ENCODE data around the gene CD27. TPM values are rescaled to one million over a fixed set of nuclear protein-coding genes. Genes with fewer than 3 reads are reported as not detected.

Gene CD27
- polyA plus RNA-seq, 3 donors, result 0.08 to 1.2 (median 0.88) TPM

DNA sequence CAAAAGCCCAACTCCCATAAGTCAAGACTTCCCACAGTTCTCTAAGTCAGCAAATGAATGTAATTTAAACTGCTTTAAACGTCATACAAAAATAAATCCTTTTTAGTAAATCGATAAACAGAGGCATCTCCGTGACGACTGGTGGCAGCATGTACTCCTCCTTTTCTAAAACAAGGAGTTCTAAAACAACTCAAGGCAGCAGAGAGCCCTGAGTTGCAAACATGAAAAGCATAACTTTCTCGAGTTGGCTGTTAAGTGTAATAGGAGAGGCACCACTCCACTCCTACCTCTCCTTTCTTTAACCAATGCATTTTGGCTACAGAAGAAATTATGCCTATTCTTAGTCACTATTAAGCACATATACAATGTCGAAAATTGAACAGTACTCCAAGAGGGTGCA lies 38.8 kb upstream of the CD27 start:
- Mint-ChIP-seq H3K27me3 (ENCODE audit: low read depth in 3 of 3) (peaks cover 0 to 2% (median 2%) of the 10 kb centered on the region in 3 donors), H3K27ac (peak overlapping the region in 2 of 7 donors; percentile 8 to 58), H3K36me3 (peaks cover 7 to 10% of the 10 kb centered on the region in 2 donors), H3K4me1 (no peaks in the 10 kb centered on the region), H3K9me3 (peaks cover 0 to 3% (median 0%) of the 10 kb centered on the region in 7 donors), H3K4me3 (no peak overlapping the region)
- DNase-seq, result no peak
- Histone ChIP-seq H3K4me3 (replicated peaks in 1 of 3; ENCODE audit: low read depth in 2 of 3, low read length in 3 of 3) (no peak overlapping the region), H2AFZ (ENCODE audit: insufficient read depth, low read depth, low read length, poor library complexity, severe bottlenecking) (no peak overlapping the region), H3K9me3 (replicated peaks in 1 of 2; ENCODE audit: control insufficient read depth in 1 of 2, insufficient read depth in 1 of 2, low read length in 2 of 2) (no peaks in the 10 kb centered on the region), H3K9ac (ENCODE audit: insufficient read depth, low read length, poor library complexity, severe bottlenecking) (no peak overlapping the region), H4K20me1 (ENCODE audit: insufficient read depth, low read length) (no peaks in the 10 kb centered on the region), H3K27ac (ENCODE audit: low read depth in 1 of 2, low read length in 2 of 2) (no peak overlapping the region), H3K36me3 (replicated peaks in 1 of 2; ENCODE audit: control insufficient read depth in 1 of 2, insufficient read depth in 2 of 2, low read length in 2 of 2) (no peaks in the 10 kb centered on the region), H3K4me1 (ENCODE audit: control insufficient read depth in 1 of 2, insufficient read depth in 2 of 2, low read length in 2 of 2) (no peaks in the 10 kb centered on the region), H3K79me2 (ENCODE audit: insufficient read depth, low read length) (no peaks in the 10 kb centered on the region), H3K27me3 (ENCODE audit: control insufficient read depth in 2 of 2, insufficient read depth in 2 of 2, low read length in 2 of 2) (no peaks in the 10 kb centered on the region), H3K4me2 (replicated peaks; ENCODE audit: extremely low read depth, low read length, poor library complexity, severe bottlenecking) (no peak overlapping the region)
- intact Hi-C loops (cut with micrococcal nuclease), result no loop called here
- TF ChIP-seq, protein P1, sequence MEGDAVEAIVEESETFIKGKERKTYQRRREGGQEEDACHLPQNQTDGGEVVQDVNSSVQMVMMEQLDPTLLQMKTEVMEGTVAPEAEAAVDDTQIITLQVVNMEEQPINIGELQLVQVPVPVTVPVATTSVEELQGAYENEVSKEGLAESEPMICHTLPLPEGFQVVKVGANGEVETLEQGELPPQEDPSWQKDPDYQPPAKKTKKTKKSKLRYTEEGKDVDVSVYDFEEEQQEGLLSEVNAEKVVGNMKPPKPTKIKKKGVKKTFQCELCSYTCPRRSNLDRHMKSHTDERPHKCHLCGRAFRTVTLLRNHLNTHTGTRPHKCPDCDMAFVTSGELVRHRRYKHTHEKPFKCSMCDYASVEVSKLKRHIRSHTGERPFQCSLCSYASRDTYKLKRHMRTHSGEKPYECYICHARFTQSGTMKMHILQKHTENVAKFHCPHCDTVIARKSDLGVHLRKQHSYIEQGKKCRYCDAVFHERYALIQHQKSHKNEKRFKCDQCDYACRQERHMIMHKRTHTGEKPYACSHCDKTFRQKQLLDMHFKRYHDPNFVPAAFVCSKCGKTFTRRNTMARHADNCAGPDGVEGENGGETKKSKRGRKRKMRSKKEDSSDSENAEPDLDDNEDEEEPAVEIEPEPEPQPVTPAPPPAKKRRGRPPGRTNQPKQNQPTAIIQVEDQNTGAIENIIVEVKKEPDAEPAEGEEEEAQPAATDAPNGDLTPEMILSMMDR (IDR thresholded peaks at IDR 0.05), result no peak
- 92% methylated on average over 4 of the region's 6 CpGs for WGBS (ENCODE audit: insufficient coverage)

DNA sequence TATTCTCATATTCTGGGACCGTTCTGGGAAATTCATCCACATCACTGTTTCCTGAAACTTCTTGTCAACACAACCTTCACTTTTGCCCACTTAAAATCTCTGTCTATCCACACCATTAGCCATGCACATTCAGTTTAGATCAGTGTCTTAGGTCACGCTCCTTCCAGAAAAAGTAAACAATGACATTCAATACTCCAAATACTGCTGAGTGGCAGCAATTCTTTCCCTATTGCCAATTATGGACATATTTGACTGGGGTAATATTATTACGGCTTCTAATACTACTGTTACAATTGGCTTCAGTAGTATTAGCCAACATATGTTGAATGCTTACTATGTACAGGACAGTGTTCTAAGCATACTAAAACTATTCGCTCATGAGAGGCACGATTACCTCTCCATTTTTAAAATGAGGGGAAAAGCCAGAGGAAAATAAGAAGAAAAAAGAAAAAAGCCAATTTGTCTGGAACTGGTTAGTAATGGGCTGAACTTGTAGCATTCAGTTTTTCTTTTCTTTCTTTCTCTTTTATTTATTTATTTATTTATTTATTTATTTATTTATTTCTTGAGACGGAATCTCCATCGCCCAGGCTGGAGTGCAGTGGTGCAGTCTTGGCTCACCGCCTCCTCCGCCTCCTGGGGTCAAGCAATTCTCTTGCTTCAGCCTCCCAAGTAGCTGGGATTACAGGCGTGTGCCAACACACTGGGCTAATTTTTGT lies 37.4 kb upstream of the CD27 start:
- no peak overlapping the region for H3K4me3 ChIP-seq (replicated peaks in 1 of 3; ENCODE audit: low read depth in 2 of 3, low read length in 3 of 3)
- no peak for DNase-seq
- H3K4me1 ChIP-seq (ENCODE audit: control insufficient read depth in 1 of 2, insufficient read depth in 2 of 2, low read length in 2 of 2), result no peaks in the 10 kb centered on the region
- H3K27ac Mint-ChIP-seq, result no peak overlapping the region
- intact Hi-C loops (cut with micrococcal nuclease), result no loop called here
- H3K27me3 Mint-ChIP-seq (ENCODE audit: low read depth in 3 of 3), result peaks cover 0 to 2% (median 2%) of the 10 kb centered on the region in 3 donors
- H3K27ac ChIP-seq (ENCODE audit: low read depth in 1 of 2, low read length in 2 of 2), result no peak overlapping the region
- H3K4me3 Mint-ChIP-seq, result no peak overlapping the region
- no peaks in the 10 kb centered on the region for H3K27me3 ChIP-seq (ENCODE audit: control insufficient read depth in 2 of 2, insufficient read depth in 2 of 2, low read length in 2 of 2)
- peaks cover 0 to 3% (median 0%) of the 10 kb centered on the region in 7 donors for H3K9me3 Mint-ChIP-seq
- H3K9ac ChIP-seq (ENCODE audit: insufficient read depth, low read length, poor library complexity, severe bottlenecking), result no peak overlapping the region
- H4K20me1 ChIP-seq (ENCODE audit: insufficient read depth, low read length), result no peaks in the 10 kb centered on the region
- 100% methylated on average over 3 of the region's 10 CpGs for WGBS (ENCODE audit: insufficient coverage)
- H3K4me2 ChIP-seq (replicated peaks; ENCODE audit: extremely low read depth, low read length, poor library complexity, severe bottlenecking), result no peak overlapping the region
- TF ChIP-seq, protein P1 (IDR thresholded peaks at IDR 0.05), result no peak
- H3K36me3 ChIP-seq (replicated peaks in 1 of 2; ENCODE audit: control insufficient read depth in 1 of 2, insufficient read depth in 2 of 2, low read length in 2 of 2), result no peaks in the 10 kb centered on the region
- H3K9me3 ChIP-seq (replicated peaks in 1 of 2; ENCODE audit: control insufficient read depth in 1 of 2, insufficient read depth in 1 of 2, low read length in 2 of 2), result no peaks in the 10 kb centered on the region
- peaks cover 5% of the 10 kb centered on the region in 2 donors for H3K36me3 Mint-ChIP-seq
- no peak overlapping the region for H2AFZ ChIP-seq (ENCODE audit: insufficient read depth, low read depth, low read length, poor library complexity, severe bottlenecking)
- no peaks in the 10 kb centered on the region for H3K4me1 Mint-ChIP-seq
- H3K79me2 ChIP-seq (ENCODE audit: insufficient read depth, low read length), result no peaks in the 10 kb centered on the region
